Kidney (tissue), 14 donors: ENCODE data around the gene SLC15A1. TPM values are rescaled to one million over a fixed set of nuclear protein-coding genes. Genes with fewer than 3 reads are reported as not detected.

Source experiments
- DNase-seq, 5 donors: peaks; one replicate each; pipeline ENCODE4 v3.0.0-alpha.2; 2013 to 2020
- FAIRE-seq: peaks from 2 replicates; lab custom pipeline; 2012; peaks lifted over from hg19 to GRCh38; lab: Jason Lieb, UNC
- H3K27ac ChIP-seq, 2 donors: one replicate each; pipeline ENCODE4 v1.7.0; 2013; ENCODE audit warnings: low read depth in 2 of 2, low read length in 2 of 2, inconsistent platforms in 1 of 2
- H3K27me3 ChIP-seq: one replicate; pipeline ENCODE4 v1.7.1; 2013; ENCODE audit warnings: low read length, inconsistent platforms; ENCODE audit not compliant: control insufficient read depth, insufficient read depth
- H3K36me3 ChIP-seq, 3 donors: one replicate each; pipeline versions ENCODE4 v1.7.0 to v1.7.1; 2013; ENCODE audit warnings: low read length in 3 of 3, control low read depth in 1 of 3, inconsistent platforms in 1 of 3; ENCODE audit not compliant: insufficient read depth in 3 of 3, control insufficient read depth in 2 of 3
- H3K4me1 ChIP-seq, 3 donors: one replicate each; pipeline versions ENCODE4 v1.7.0 to v1.7.1; 2013; ENCODE audit warnings: low read length in 3 of 3, inconsistent platforms in 1 of 3, low read depth in 1 of 3; ENCODE audit not compliant: control insufficient read depth in 2 of 3, insufficient read depth in 2 of 3
- H3K4me3 ChIP-seq, 3 donors: one replicate each; pipeline versions ENCODE4 v1.7.0 to v1.8.1; 2013; ENCODE audit warnings: low read length in 3 of 3, control low read depth in 1 of 3, inconsistent platforms in 1 of 3
- H3K9ac ChIP-seq, 3 donors: one replicate each; pipeline versions ENCODE4 v1.7.0 to v1.7.1; 2013; ENCODE audit warnings: low read length in 3 of 3, control low read depth in 1 of 3, inconsistent platforms in 1 of 3
- H3K9me3 ChIP-seq, 3 donors: one replicate each; pipeline versions ENCODE4 v1.7.0 to v1.7.1; 2013; ENCODE audit warnings: low read length in 3 of 3, control low read depth in 1 of 3, inconsistent platforms in 1 of 3; ENCODE audit not compliant: control insufficient read depth in 2 of 3, insufficient read depth in 1 of 3
- intact Hi-C: fragments of 100-400 bp; cut with DNase I; formaldehyde crosslinking; loops from one replicate; pipeline ENCODE4 v1.11.1; 2022
- polyA plus RNA-seq: library from polyadenylated mRNA; stranded (reverse); fragments of 350-450 nt; fragmentation: Illumina TruSeq; extraction: RNeasy Lipid Tissue Mini Kit (QIAGEN cat#74804); gene quantifications from one replicate; pipeline ENCODE4 v1.2.3, GENCODE V29; 2014; ENCODE audit warnings: low read depth, low replicate concordance; ENCODE audit not compliant: insufficient read depth
- total RNA-seq: library from RNA; stranded (reverse); fragmentation: NEBNext Ultra II Directional; extraction: Animal tissue kit (Norgen Biotek cat#: 25700); gene quantifications from one replicate; pipeline ENCODE4 v1.2.1, GENCODE V29; 2021
- TF ChIP-seq, protein P1 (sequence below): IDR thresholded peaks from 3 replicates; pipeline ENCODE4 v1.5.1; 2012; ENCODE audit warnings: mild to moderate bottlenecking, moderate library complexity, borderline replicate concordance; ENCODE audit not compliant: insufficient read depth; ENCODE audit errors: extremely low read depth
- donor health status: control.
- donor health status: control.
- donor health status: control.
- donor health status: control.
- donor health status: control.
- donor health status: DM: yes; HTN: yes; CAD: no.
- donor health status: Normal renal cell carcinoma (clear cell type).

SLC15A1 gene
- total and polyA plus RNA-seq, 2 donors from 2014 or later, result 5.6 to 10.2 TPM

DNA sequence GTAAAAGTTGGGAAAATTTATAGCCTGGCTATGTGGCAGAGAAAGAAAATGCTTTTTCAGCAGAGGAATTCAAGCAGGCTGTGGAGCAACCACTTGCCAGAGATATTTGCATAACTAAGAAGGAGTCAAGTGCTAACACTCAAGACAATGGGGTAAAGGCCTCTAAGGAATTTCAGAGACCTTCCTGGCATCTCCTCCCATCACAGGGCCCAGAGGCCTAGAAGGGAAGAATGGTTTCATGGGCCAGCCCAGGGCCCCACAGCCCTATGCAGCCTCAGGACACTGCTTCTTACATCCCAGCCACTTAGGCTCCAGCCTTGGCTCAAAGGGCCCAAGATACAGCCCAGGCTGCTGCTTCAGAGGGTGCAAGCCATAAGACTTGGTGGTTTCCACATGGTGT is 14.3 kb downstream of the SLC15A1 start:
- Histone ChIP-seq H3K9me3 (peaks cover 0 to 4% (median 0%) of the 10 kb centered on the region in 3 donors), H3K27me3 (no peaks in the 10 kb centered on the region), H3K4me3 (no peak overlapping the region), H3K27ac (no peak overlapping the region), H3K36me3 (no peaks in the 10 kb centered on the region), H3K9ac (no peak overlapping the region), H3K4me1 (no peaks in the 10 kb centered on the region)
- intact Hi-C loops, result no loop called here
- FAIRE-seq (no peak), DNase-seq (no peak)
- TF ChIP-seq, protein P1, sequence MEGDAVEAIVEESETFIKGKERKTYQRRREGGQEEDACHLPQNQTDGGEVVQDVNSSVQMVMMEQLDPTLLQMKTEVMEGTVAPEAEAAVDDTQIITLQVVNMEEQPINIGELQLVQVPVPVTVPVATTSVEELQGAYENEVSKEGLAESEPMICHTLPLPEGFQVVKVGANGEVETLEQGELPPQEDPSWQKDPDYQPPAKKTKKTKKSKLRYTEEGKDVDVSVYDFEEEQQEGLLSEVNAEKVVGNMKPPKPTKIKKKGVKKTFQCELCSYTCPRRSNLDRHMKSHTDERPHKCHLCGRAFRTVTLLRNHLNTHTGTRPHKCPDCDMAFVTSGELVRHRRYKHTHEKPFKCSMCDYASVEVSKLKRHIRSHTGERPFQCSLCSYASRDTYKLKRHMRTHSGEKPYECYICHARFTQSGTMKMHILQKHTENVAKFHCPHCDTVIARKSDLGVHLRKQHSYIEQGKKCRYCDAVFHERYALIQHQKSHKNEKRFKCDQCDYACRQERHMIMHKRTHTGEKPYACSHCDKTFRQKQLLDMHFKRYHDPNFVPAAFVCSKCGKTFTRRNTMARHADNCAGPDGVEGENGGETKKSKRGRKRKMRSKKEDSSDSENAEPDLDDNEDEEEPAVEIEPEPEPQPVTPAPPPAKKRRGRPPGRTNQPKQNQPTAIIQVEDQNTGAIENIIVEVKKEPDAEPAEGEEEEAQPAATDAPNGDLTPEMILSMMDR, result no peak

GRCh38 chr13:98731925-98732324 is 20.5 kb downstream of the SLC15A1 start:
- Histone ChIP-seq H3K4me3 (no peak overlapping the region), H3K4me1 (no peaks in the 10 kb centered on the region), H3K27me3 (no peaks in the 10 kb centered on the region), H3K9ac (no peak overlapping the region), H3K36me3 (no peaks in the 10 kb centered on the region), H3K27ac (no peak overlapping the region), H3K9me3 (no peaks in the 10 kb centered on the region)
- FAIRE-seq (no peak), DNase-seq (no peak)
- TF ChIP-seq, protein P1, result no peak
- intact Hi-C loops, result no loop called here

DNA sequence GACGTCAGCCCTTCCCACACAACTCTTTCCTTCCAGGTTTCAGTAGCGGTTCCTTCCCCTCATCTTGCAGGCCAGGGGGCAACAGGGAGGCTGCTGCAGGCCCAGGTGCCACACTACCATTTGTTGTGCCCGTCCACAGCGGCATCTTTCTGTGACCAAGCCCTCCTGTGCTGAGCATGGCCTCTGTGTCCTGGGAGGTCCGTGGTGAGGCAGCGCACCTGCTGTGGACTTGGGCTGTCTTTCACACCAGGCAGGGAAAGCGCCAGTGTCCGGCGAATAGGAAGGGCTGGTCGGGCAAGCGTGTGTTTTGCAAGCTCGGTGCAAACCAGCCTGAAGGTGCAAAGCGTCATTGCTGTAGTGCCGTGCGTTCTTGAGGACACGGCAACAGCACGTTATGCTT is 21.4 kb downstream of the SLC15A1 start:
- H3K4me1 ChIP-seq, result no peaks in the 10 kb centered on the region
- H3K4me3 ChIP-seq, result no peak overlapping the region
- intact Hi-C loops, result no loop called here
- H3K27ac ChIP-seq, result no peak overlapping the region
- no peak for DNase-seq
- no peaks in the 10 kb centered on the region for H3K36me3 ChIP-seq
- TF ChIP-seq, protein P1, result no peak
- H3K9ac ChIP-seq, result no peak overlapping the region
- FAIRE-seq, result no peak
- no peaks in the 10 kb centered on the region for H3K27me3 ChIP-seq
- H3K9me3 ChIP-seq, result no peaks in the 10 kb centered on the region

DNA sequence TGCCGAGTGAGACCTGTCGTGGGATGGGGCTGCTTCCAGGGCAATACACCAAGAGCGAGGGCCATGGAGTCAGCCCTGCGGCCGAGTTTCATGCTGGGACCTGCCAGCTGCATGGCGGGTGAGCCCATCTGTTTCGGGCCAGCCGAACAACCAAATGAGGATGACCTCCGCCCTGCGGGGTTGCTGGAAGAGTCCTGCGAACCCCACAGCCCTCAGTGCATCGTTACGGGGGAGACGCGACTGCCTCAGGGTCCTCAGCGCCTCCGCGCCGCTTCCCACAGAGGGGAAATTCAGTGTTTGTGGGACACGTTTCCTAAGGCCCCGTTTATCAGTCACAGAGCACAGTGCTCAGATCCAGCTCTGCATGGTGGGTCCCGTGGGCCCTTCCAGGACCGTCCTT is 22.0 kb downstream of the SLC15A1 start:
- FAIRE-seq (no peak), DNase-seq (no peak)
- no peaks in the 10 kb centered on the region for H3K36me3 ChIP-seq
- H3K9me3 ChIP-seq, result no peaks in the 10 kb centered on the region
- no peak overlapping the region for H3K27ac ChIP-seq
- no peak overlapping the region for H3K9ac ChIP-seq
- intact Hi-C loops, result no loop called here
- no peaks in the 10 kb centered on the region for H3K27me3 ChIP-seq
- H3K4me1 ChIP-seq, result no peaks in the 10 kb centered on the region
- TF ChIP-seq, protein P1, result no peak
- H3K4me3 ChIP-seq, result no peak overlapping the region
